Stimulated activated naive CD4-positive, alpha-beta T cell (primary cell): ENCODE results near the gene ZCCHC8.
"Not testable (repeated sequence)": the region's sequence is repeated elsewhere in the genome, so short reads cannot be mapped to it uniquely, and the experiment has no call there.

Experiments used
- DNase-seq, 6 experiments: peaks; one replicate each; lab custom pipeline; 2025; lab: John Stamatoyannopoulos, UW

The ZCCHC8 gene

GRCh38 chr12:122500685-122501488 lies at the start of gene ZCCHC8:
TSS of gene ZCCHC8 (minus strand) at chr12:122500932. CDS start at chr12:122500840, 92 bp downstream.
- DNase-seq: peak; percentile 90 to 95 (median 92)

DNA sequence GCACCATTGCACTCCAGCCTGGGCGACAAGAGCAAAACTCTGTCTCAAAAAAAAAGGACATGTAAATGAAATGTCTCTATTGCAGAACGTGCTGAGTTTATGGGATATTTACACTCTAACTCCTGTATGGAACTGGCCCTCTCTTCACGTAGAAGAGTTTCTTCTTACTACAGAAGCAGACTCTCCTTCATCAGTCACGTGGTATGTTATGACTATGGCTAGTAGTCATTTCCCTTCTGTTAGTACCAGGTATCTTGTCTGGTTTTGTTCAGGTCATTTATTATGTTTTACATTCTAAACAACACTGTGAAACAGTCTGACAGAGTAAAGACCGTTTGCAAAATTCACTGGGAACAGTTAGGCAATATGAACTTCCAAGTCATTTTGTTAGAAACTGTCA lies 46.6 kb upstream of the ZCCHC8 start:
- no peak for DNase-seq

DNA sequence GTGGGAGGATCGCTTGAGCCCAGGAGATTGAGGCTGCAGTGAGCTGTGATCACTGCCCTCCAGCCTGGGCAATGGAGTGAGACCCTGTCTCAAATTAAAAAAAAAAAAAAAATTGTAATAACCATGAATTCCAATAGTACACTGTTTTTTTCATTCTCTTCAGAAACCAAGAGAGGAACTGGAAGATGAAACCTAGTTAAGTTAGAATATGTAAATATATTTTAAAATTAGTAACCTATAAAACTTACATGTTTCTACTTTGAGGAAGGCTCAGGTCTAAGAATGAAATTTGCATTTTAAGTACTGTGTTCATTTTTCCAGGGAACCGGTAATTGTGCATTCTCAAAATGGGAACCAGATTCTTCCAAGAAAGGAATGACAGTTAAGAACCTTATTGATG lies 45.1 kb upstream of the ZCCHC8 start:
- no peak for DNase-seq

GRCh38 chr12:122544537-122544936 lies 43.8 kb upstream of the ZCCHC8 start:
- DNase-seq: no peak

- DNase-seq: no peak
Measured at GRCh38 chr12:122538496-122538895, 37.8 kb upstream of the ZCCHC8 start.

DNA sequence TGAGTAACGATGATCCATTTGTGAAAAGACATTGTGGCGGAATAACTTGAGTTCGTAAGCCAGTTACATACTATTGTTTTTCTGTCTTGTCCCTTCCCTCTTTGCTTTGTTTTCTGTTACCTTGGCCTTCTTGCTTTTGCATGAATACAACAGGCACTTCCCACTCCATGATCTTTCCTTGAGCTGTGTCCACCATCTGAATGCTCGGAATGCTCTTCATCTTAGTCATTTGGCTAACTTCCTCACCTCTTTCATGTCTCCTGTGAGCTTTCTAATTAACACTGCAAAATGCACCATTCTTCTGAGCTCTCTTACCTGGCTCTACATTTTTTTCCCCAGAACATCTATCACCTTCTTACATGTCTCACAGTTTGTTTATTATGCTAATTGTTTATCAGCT lies 36.3 kb upstream of the ZCCHC8 start:
- no peak for DNase-seq

DNA sequence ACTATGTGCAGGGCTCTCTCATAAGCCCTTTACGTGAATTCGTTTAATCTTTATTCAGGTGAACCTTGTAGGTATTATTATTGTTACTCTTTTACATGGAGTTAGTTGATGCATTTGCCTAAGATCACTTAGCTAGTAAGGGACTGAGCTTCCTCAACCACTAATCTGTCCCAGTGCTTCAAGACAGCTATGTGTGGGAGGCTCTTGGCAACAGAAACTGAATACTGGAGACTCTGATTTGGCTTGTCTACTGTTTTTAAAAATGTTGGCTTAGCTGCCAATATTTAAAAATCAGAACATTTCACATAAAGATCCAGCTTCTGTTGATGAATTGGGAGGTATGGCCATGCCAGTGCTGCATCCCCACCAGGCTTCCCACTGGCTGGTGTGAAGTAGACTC lies 33.1 kb upstream of the ZCCHC8 start:
- DNase-seq: no peak

- no peak for DNase-seq
Measured at GRCh38 chr12:122528992-122529391, 28.3 kb upstream of the ZCCHC8 start.

DNA sequence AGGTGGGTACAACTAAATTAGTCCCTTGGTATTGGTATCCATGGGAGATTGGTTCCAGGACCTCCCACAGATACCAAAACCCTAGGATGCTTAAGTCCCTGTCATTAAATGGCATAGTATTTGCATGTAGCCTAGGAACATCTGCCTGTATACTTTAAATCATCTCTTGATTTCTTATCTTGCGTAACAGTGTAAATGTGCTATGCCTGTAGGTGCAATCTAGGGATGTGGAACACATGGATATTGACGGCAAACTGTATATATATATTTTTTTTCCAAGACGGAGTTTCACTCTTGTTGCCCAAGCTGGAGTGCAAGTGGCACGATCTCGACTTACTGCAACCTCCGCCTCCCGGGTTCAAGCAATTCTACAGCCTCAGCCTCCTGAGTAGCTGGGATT lies 27.9 kb upstream of the ZCCHC8 start:
- DNase-seq: no peak

DNA sequence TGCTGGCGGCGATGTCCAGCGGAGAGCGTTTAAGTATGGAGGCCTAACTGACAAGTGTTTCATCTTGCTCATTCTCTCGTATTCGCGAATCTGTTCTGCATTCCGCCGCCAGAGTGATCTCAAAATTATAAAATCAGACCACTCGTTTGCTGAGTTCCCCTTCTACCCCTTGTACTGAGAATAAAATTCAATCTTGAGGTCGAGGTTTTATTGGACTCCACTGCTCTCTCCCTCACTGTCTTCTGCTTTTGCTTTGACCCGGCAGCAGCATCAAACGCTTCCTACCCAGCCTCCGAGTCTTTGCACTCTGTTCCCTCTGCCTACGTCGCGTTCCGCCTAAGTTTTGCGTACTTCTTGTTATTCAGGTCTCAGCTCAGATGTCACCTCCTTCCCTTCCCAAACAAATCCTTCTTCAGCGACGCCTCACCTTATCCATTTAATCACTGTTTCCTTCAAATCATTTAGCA lies 26.8 kb upstream of the ZCCHC8 start:
- peak in 3 of 6 experiments; percentile 14 to 43 (median 36) for DNase-seq

GRCh38 chr12:122526683-122527477 lies 26.1 kb upstream of the ZCCHC8 start, which contains the start of the genes KNTC1 and RSRC2:
TSS of gene KNTC1 (plus strand) at chr12:122527249. CDS start at chr12:122530064, 2,815 bp downstream.
TSS of gene RSRC2 (minus strand) at chr12:122526936. CDS start at chr12:122526853, 83 bp downstream.
- DNase-seq: peak; percentile 97 to 99 (median 98)

GRCh38 chr12:122523846-122524718 lies 23.4 kb upstream of the ZCCHC8 start:
- DNase-seq: no peak

DNA sequence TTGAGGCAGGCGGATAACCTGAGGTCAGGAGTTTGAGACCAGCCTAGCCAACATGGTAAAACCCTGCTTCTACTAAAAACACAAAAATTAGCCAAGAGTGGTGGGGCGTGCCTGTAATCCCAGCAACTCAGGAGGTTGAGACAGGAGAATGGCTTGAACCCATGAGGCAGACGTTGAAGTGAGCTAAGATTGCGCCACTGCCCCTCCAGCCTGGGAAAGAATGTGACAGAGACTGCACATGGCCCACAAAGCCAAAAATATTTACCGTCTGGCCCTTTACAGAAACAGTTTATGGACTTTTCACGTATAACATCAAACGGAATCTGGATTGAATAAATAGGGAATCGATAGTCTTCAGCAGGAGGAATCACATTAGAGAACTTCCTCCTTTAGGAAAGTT lies 22.5 kb upstream of the ZCCHC8 start:
- no peak for DNase-seq

DNA sequence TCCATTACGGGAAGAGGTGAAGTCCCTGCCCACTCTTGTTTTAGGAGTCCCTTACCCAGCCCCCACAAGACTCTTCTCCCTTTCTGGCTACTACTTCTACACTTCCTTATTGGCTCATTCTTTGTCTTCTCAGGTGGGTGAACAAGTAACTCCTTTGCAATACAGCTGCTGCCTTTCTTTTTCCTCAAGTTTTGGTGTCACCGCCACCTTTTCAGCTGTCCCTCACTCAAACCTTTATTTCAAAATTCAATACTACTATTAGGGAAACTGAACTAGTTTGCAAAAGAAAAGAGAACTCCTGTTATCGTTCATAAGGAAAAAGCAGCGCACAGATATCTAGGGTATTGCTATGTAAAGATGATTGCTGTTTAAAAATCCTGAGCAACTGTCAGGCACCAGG lies 19.9 kb upstream of the ZCCHC8 start:
- DNase-seq: no peak

- DNase-seq: no peak
Measured at GRCh38 chr12:122519418-122519817, 18.7 kb upstream of the ZCCHC8 start.

DNA sequence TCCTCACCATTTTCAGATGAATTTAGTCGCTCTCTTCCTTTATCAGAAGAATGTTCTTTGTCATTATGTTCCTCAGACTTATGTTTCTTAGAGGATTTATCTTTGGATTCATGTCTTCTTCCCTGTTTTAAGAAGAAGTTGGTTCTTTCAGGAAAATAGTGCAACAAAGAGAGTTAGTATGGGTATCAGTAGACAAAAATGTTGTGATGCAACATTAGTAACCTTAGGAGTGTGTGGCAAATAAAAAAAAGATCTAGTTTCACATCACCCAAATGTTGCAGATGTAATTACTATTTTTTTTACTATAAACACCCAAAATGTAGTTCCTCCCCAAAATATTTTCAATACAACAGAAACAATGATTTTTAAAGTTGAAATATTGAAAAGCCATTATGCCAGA lies 18.2 kb upstream of the ZCCHC8 start:
- no peak for DNase-seq

DNA sequence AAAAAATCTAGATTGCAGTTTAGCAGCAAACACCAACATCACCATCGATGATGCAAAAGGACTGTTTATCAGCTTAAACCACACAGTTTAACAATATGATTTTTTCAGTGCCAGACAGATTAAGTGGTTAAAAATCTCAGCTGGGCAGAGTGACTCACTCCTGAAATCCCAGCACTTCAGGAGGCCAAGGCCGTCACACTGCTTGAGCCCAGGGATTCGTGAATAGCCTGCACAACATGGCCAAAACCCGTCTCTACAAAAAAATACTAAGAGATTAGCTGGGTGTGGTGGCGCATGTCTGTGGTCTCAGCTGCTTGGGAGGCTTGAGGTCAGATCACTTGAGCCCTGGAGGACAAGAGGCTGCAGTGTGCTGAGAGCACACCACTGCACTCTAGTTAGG lies 17.1 kb upstream of the ZCCHC8 start:
- DNase-seq: no peak

DNA sequence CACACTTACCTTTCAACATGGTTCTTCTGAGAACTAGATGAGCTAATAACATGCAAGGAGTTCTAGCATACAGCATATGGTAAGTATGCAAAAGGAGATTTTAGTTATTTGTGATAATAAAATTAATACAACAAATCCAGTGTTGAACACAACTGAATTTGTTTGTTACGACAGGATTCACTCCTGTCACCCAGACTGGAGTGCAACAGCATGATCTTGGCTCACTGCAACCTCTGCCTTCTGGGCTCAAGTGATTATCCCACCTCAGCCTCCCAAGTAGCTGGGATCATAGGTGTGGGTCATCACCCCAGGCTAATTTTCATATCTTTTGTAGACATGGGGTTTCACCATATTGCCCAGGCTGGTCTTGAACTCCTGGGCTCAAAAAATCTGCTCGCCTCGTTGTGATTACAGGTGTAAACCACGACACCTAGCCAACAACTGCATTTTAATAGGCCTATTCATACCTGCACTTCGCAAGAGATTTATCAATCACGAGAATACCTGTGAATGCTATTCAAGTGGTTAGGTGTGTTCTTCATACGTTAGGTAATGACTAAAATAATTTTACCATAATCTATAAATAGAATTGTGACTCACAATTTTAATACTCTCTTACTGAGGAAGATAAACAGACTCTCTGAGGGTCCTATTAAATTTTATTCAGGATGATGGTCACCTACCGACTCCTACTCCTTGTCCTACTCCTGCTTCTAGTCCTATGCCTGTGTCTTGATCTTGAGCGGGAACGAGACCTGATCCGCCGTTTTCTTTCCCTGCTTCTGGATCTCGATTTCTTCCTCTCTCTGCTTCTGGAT lies 16.0 kb upstream of the ZCCHC8 start:
- no peak for DNase-seq

- DNase-seq: no peak
Measured at GRCh38 chr12:122515275-122515674, 14.5 kb upstream of the ZCCHC8 start.

- DNase-seq: no peak
Measured at GRCh38 chr12:122513660-122514059, 12.9 kb upstream of the ZCCHC8 start.

DNA sequence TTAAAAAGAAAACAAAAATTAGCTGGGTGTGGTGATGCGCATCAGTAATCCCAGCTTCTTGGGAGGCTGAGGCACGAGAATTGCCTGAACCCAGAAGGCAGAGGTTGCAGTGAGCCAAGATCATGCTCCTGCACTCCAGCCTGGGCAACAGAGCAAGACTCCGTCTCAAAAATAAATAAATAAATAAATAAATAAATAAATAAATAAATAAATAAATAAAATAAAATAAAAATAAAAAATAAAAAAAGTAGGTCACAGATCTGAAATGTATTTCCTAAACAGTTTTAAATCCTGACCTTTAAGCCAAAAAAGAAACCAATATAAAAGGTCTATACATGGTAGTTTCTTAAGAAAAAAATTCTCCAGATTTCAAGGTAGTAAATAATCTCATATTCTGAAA lies 12.3 kb upstream of the ZCCHC8 start:
- not testable (repeated sequence) for DNase-seq
